HCT116 (cell line): ENCODE results near the gene AFAP1L1. TPM values are rescaled to one million over a fixed set of nuclear protein-coding genes. Genes with fewer than 3 reads are reported as not detected.

Experiments used
- ATAC-seq: fragments of 200-7000 bp; cut with Tn5 transposase; 2 replicates; pipeline ENCODE4 v1.9.1; 2020; ENCODE audit warnings: mild to moderate bottlenecking, moderate library complexity
- BruUV-seq: library from RNA; stranded (reverse); fragments of 400-500 nt; replicated peaks from 2 replicates; lab custom pipeline; 2021; lab: Mats Ljungman, UMichigan
- CTCF ChIA-PET: fragments of 300-600 bp; sonication (Branson Sonifier 250); formaldehyde crosslinking; loops from one replicate; lab custom pipeline; 2021; ENCODE audit warnings: antibody characterized with exemption; lab: Charles Lee
- POLR2A ChIA-PET: fragments of 300-600, 350-600 bp; sonication (Branson Sonifier 250); formaldehyde crosslinking; loops from one replicate; lab custom pipeline; 2021; ENCODE audit warnings: antibody characterized with exemption; lab: Charles Lee
- RAD21 ChIA-PET, 2 experiments: fragments of 300-600 bp; sonication (Branson Sonifier 250); formaldehyde crosslinking; loops; one replicate each; lab custom pipeline; 2023; ENCODE audit warnings: low total read pairs in 2 of 2; ENCODE audit not compliant: uncharacterized antibody in 2 of 2, unreplicated experiment in 2 of 2, low non-redundant PET in 1 of 2; lab: Charles Lee
- DNase-seq: peaks from one replicate; pipeline ENCODE4 v3.0.0-alpha.2; 2010; ENCODE audit warnings: low read depth, low spot score
- H2AFZ ChIP-seq: fragments of 200-600 bp; shearing (Covaris generic), sonication (generic); 2 replicates; pipeline ENCODE4 v1.6.1; 2017; ENCODE audit warnings: low read depth, mixed run types, mixed read lengths, antibody characterized with exemption, low read length; ENCODE audit not compliant: poor library complexity, severe bottlenecking
- H3K27ac ChIP-seq: 2 replicates; pipeline ENCODE4 v1.5.1; 2012; ENCODE audit warnings: low read depth, low read length
- H3K27me3 ChIP-seq: fragments of 200-600 bp; sonication (generic); 2 replicates; pipeline ENCODE4 v1.6.1; 2016; ENCODE audit warnings: mixed run types, low read length, mixed read lengths; ENCODE audit not compliant: insufficient read depth
- H3K36me3 ChIP-seq, 2 experiments: fragments of 200-500 bp in 1 of 2; fragments of 200-600 bp in 1 of 2; sonication (Bioruptor generic) in 1 of 2; sonication (generic) in 1 of 2; 2 replicates each; pipeline versions ENCODE4 v1.5.1 to v1.6.1; 2014 to 2016; ENCODE audit warnings: low read length in 2 of 2, inconsistent platforms in 1 of 2, mixed read lengths in 1 of 2, mixed run types in 1 of 2; ENCODE audit not compliant: insufficient read depth in 2 of 2, control insufficient read depth in 1 of 2
- H3K4me1 ChIP-seq, 2 experiments: fragments of 200-600 bp in 1 of 2; sonication (generic) in 1 of 2; 2 replicates each; pipeline versions ENCODE4 v1.5.1 to v1.6.1; 2012 to 2017; ENCODE audit warnings: low read length in 2 of 2, inconsistent platforms in 1 of 2, mild to moderate bottlenecking in 1 of 2, mixed read lengths in 1 of 2, mixed run types in 1 of 2, moderate library complexity in 1 of 2; ENCODE audit not compliant: insufficient read depth in 2 of 2, control insufficient read depth in 1 of 2
- H3K4me2 ChIP-seq: fragments of 200-600 bp; sonication (generic); 2 replicates; pipeline ENCODE4 v1.6.1; 2017; ENCODE audit warnings: mixed run types, low read length, mixed read lengths
- H3K4me3 ChIP-seq, 2 experiments: fragments of 200-600 bp in 1 of 2; sonication (generic) in 1 of 2; replicated peaks in 1 of 2; 2 replicates each; pipeline ENCODE4 v1.5.1; 2011 to 2016; ENCODE audit warnings: low read length in 2 of 2, control low read depth in 1 of 2, low read depth in 1 of 2, mild to moderate bottlenecking in 1 of 2, mixed read lengths in 1 of 2, mixed run types in 1 of 2
- H3K79me2 ChIP-seq: fragments of 200-600 bp; sonication (generic); 2 replicates; pipeline ENCODE4 v1.6.1; 2017; ENCODE audit warnings: mild to moderate bottlenecking, mixed run types, low read length, moderate library complexity, mixed read lengths; ENCODE audit not compliant: insufficient read depth
- H3K9ac ChIP-seq: fragments of 200-600 bp; sonication (generic); 2 replicates; pipeline ENCODE4 v1.6.1; 2016; ENCODE audit warnings: low read length, mixed read lengths
- H3K9me2 ChIP-seq: fragments of 200-600 bp; sonication (generic), shearing (Covaris generic); 2 replicates; pipeline ENCODE4 v1.6.1; 2017; ENCODE audit warnings: mixed run types, mild to moderate bottlenecking, moderate library complexity; ENCODE audit not compliant: insufficient read depth
- H3K9me3 ChIP-seq, 2 experiments: fragments of 200-500 bp in 1 of 2; fragments of 200-600 bp in 1 of 2; sonication (Bioruptor generic) in 1 of 2; sonication (generic) in 1 of 2; 2 replicates each; pipeline ENCODE4 v1.6.1; 2014 to 2017; ENCODE audit warnings: low read length in 2 of 2, mixed read lengths in 2 of 2, inconsistent platforms in 1 of 2, low read depth in 1 of 2, mild to moderate bottlenecking in 1 of 2, mixed run types in 1 of 2, moderate library complexity in 1 of 2; ENCODE audit not compliant: control insufficient read depth in 1 of 2, insufficient read depth in 1 of 2
- H4K20me1 ChIP-seq: fragments of 200-600 bp; sonication (generic), shearing (Covaris generic); 2 replicates; pipeline ENCODE4 v1.6.1; 2017; ENCODE audit warnings: mixed run types, mild to moderate bottlenecking, moderate library complexity; ENCODE audit not compliant: insufficient read depth
- CEBPB ChIP-seq: IDR thresholded peaks from 2 replicates; pipeline ENCODE4 v1.6.1; 2012; ENCODE audit warnings: low read depth
- POLR2A ChIP-seq: IDR thresholded peaks from 2 replicates; pipeline ENCODE4 v1.7.0; 2011; ENCODE audit warnings: borderline replicate concordance; ENCODE audit not compliant: insufficient read depth, insufficient read length; ENCODE audit errors: extremely low read depth
- POLR2AphosphoS5 ChIP-seq: IDR thresholded peaks from 2 replicates; pipeline ENCODE4 v1.6.1; 2011; ENCODE audit warnings: mild to moderate bottlenecking, low read depth, low read length, moderate library complexity
- intact Hi-C: fragments of 100-400 bp; cut with micrococcal nuclease; formaldehyde crosslinking; loops from 2 replicates; pipeline ENCODE4 v1.10.0; 2022
- total RNA-seq: library from RNA; stranded (reverse); gene quantifications from one replicate; pipeline ENCODE4 v1.2.1, GENCODE V29; 2021; ENCODE audit not compliant: unreplicated experiment
- TF ChIP-seq, protein P1 (sequence below): IDR thresholded peaks from 2 replicates; pipeline ENCODE4 v1.6.1; 2012
- TF ChIP-seq, protein P2 (sequence below): IDR thresholded peaks from 2 replicates; pipeline ENCODE4 v1.6.1; 2012
- TF ChIP-seq, protein P3 (sequence below): IDR thresholded peaks from 2 replicates; pipeline ENCODE4 v1.6.1; 2012; ENCODE audit warnings: low read depth

AFAP1L1 gene
- total RNA-seq, 1 experiment from 2014 or later: 4.3 TPM

DNA sequence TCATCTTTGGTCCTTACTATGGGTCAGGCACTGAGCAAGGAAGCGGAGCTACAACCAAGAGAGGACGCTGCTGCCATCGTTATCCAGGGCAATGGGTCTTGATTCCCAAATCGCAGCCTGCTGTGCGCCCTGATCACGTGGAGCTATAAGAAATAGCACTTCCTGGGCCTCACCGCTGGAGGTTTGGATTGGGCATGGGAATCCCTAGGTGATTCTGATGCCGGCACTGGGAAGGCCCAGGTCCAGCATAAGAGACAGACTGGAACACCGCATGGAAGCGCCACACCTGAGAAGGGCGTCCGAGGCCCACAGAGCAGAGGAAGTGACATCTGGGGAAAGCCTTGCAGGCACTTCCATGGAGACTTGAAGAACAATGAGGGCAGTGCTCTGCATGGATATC is 104.4 kb downstream of the AFAP1L1 start:
- ATAC-seq: no peak
- Histone ChIP-seq H3K27ac (no peak overlapping the region), H3K4me3 (no peak overlapping the region), H3K9ac (no peak overlapping the region), H3K4me1 (no peaks in the 10 kb centered on the region), H3K9me2 (no peaks in the 10 kb centered on the region), H3K27me3 (no peaks in the 10 kb centered on the region), H3K9me3 (no peaks in the 10 kb centered on the region), H2AFZ (no peak overlapping the region), H4K20me1 (no peaks in the 10 kb centered on the region), H3K36me3 (no peaks in the 10 kb centered on the region), H3K4me2 (no peak overlapping the region), H3K79me2 (no peaks in the 10 kb centered on the region)
- no TSS peak for BruUV-seq
- DNase-seq: no peak
- TF ChIP-seq, protein P1, sequence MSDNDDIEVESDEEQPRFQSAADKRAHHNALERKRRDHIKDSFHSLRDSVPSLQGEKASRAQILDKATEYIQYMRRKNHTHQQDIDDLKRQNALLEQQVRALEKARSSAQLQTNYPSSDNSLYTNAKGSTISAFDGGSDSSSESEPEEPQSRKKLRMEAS: no peak
- TF ChIP-seq POLR2A: no peak
- TF ChIP-seq, protein P2, sequence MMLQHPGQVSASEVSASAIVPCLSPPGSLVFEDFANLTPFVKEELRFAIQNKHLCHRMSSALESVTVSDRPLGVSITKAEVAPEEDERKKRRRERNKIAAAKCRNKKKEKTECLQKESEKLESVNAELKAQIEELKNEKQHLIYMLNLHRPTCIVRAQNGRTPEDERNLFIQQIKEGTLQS: no peak
- TF ChIP-seq, protein P3, sequence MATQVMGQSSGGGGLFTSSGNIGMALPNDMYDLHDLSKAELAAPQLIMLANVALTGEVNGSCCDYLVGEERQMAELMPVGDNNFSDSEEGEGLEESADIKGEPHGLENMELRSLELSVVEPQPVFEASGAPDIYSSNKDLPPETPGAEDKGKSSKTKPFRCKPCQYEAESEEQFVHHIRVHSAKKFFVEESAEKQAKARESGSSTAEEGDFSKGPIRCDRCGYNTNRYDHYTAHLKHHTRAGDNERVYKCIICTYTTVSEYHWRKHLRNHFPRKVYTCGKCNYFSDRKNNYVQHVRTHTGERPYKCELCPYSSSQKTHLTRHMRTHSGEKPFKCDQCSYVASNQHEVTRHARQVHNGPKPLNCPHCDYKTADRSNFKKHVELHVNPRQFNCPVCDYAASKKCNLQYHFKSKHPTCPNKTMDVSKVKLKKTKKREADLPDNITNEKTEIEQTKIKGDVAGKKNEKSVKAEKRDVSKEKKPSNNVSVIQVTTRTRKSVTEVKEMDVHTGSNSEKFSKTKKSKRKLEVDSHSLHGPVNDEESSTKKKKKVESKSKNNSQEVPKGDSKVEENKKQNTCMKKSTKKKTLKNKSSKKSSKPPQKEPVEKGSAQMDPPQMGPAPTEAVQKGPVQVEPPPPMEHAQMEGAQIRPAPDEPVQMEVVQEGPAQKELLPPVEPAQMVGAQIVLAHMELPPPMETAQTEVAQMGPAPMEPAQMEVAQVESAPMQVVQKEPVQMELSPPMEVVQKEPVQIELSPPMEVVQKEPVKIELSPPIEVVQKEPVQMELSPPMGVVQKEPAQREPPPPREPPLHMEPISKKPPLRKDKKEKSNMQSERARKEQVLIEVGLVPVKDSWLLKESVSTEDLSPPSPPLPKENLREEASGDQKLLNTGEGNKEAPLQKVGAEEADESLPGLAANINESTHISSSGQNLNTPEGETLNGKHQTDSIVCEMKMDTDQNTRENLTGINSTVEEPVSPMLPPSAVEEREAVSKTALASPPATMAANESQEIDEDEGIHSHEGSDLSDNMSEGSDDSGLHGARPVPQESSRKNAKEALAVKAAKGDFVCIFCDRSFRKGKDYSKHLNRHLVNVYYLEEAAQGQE: no peak
- no peak for TF ChIP-seq CEBPB
- TF ChIP-seq POLR2AphosphoS5: no peak
- ChIA-PET CTCF (interaction anchor here (1.5 kb wide), 1 partner anchor 8 kb away, joined by 4 read pairs; no protein-coding TSS in a partner anchor), POLR2A (no interaction called here), RAD21 (no interaction called here)
- intact Hi-C loops: no loop called here
